Measurements from ENCODE around the gene ITPR1. TPM values are rescaled to one million over a fixed set of nuclear protein-coding genes. Genes with fewer than 3 reads are reported as not detected.

Gene ITPR1
- total and polyA plus RNA-seq, 10 of the 15 experiments (the other 5 are each of a cell fraction or from before 2014, with no cell fraction given): 12.2 to 239 (median 28.4) TPM

GRCh38 chr3:4785551-4785950, 292.4 kb downstream of the ITPR1 start:
- SMC1A ChIA-PET (ENCODE audit: uncharacterized antibody, unreplicated experiment): interaction anchor here (0.7 to 1.7 kb wide), 14 partner anchors 8 to 272 kb away, joined by 3 to 8 read pairs (median 5); no protein-coding TSS in a partner anchor

More at GRCh38 chr3:4785551-4785950, 292.4 kb downstream of the ITPR1 start:
- intact Hi-C loops (cut with micrococcal nuclease; ENCODE audit: unreplicated experiment) (no loop called here), in situ Hi-C loops (cut with MboI) (no loop called here)
- no peaks in the 10 kb centered on the region for H3K79me2 ChIP-seq (ENCODE audit: control insufficient read depth, insufficient read depth, low read length)
- no peak overlapping the region for H3K4me2 ChIP-seq (ENCODE audit: control insufficient read depth, insufficient read depth)
- peaks cover 18 to 29% of the 10 kb centered on the region in 2 experiments; a peak in 3 of 4 replicates for H3K36me3 ChIP-seq (ENCODE audit: control insufficient read depth in 2 of 2, insufficient read depth in 2 of 2, low read length in 1 of 2)
- H2AFZ ChIP-seq (ENCODE audit: control insufficient read depth, low read depth, low read length): no peak overlapping the region
- TF ChIP-seq STAT3 (IDR thresholded peaks at IDR 0.05; ENCODE audit: low read depth, low read length) (no peak), USF1 (IDR thresholded peaks at IDR 0.05; ENCODE audit: borderline replicate concordance, extremely low read length, insufficient read depth, low read depth, low read length) (no peak), IKZF1 (conservative IDR thresholded peaks at IDR 0.05) (no peak), ZNF274 (IDR thresholded peaks at IDR 0.05; ENCODE audit: insufficient read depth, insufficient read length) (no peak), IRF4 (IDR thresholded peaks at IDR 0.05; ENCODE audit: low read depth, low read length) (no peak), CTCF (IDR thresholded peaks at IDR 0.05 in 2 of 3, conservative IDR thresholded peaks at IDR 0.05 in 1 of 3; ENCODE audit: control insufficient read depth in 2 of 3, extremely low read depth in 1 of 3, insufficient read depth in 1 of 3, low read depth in 3 of 3, low read length in 3 of 3) (no peak), POLR2A (IDR thresholded peaks at IDR 0.05; ENCODE audit: low read depth, low read length) (no peak), HDAC6 (IDR thresholded peaks at IDR 0.05; ENCODE audit: unreplicated experiment) (no peak), POLR2AphosphoS5 (IDR thresholded peaks at IDR 0.05; ENCODE audit: low read length) (no peak), DPF2 (IDR thresholded peaks at IDR 0.05) (no peak)
- DNase-seq (ENCODE audit: low read depth, low spot score) (no peak), ATAC-seq (no peak), FAIRE-seq (no peak)
- no peaks in the 10 kb centered on the region for H3K9me3 ChIP-seq (replicated peaks; ENCODE audit: control insufficient read depth, insufficient read depth, low read length)
- ChIA-PET POLR2A (interaction anchor here (0.6 to 1.3 kb wide), 4 partner anchors 23 to 177 kb away, joined by 3 to 4 read pairs (median 4); no protein-coding TSS in a partner anchor), RAD21 (ENCODE audit: unreplicated experiment) (interaction anchor here (0.6 to 2.0 kb wide), 7 partner anchors 12 to 74 kb away, joined by 3 to 7 read pairs (median 3); no protein-coding TSS in a partner anchor), CTCF (interaction anchor here (1.4 to 2.0 kb wide), 5 partner anchors 9 to 191 kb away, joined by 4 to 10 read pairs (median 6); no protein-coding TSS in a partner anchor)
- no peaks in the 10 kb centered on the region for H3K4me1 ChIP-seq (ENCODE audit: control insufficient read depth, insufficient read depth, low read length)
- no peaks in the 10 kb centered on the region for H4K20me1 ChIP-seq (ENCODE audit: control insufficient read depth, insufficient read depth)
- no peak overlapping the region for H3K4me3 ChIP-seq
- no peaks in the 10 kb centered on the region for H3K27me3 ChIP-seq (replicated peaks in 1 of 2; ENCODE audit: control insufficient read depth in 2 of 2, insufficient read depth in 2 of 2, low read length in 1 of 2)
- 100% methylated on average over 1 of the region's 1 CpG for WGBS (ENCODE audit: insufficient coverage, insufficient replicate concordance, low lambda C conversion rate, missing lambda C conversion rate)
- H3K9ac ChIP-seq (ENCODE audit: control insufficient read depth, insufficient read depth, low read length): no peak overlapping the region
- no peak overlapping the region for H3K27ac ChIP-seq (ENCODE audit: control insufficient read depth, insufficient read depth)
- BruUV-seq (replicated peaks): no TSS peak

All from GM12878 (cell line).